Measurements from ENCODE around the gene PDE4D. TPM values are rescaled to one million over a fixed set of nuclear protein-coding genes. Genes with fewer than 3 reads are reported as not detected.

Gene PDE4D
- total RNA-seq, 1 donor from 2014 or later: 6.8 TPM

- DNase-seq (ENCODE audit: low read depth) (no peak), FAIRE-seq (no peak)
- H3K4me3 ChIP-seq (ENCODE audit: low read depth, low read length): no peak overlapping the region
- H3K27me3 ChIP-seq (ENCODE audit: control insufficient read depth, insufficient read depth, low read length): no peaks in the 10 kb centered on the region
- TF ChIP-seq CTCF (IDR thresholded peaks at IDR 0.05; ENCODE audit: insufficient read depth, low read length, severe bottlenecking): no peak
- H3K36me3 ChIP-seq (ENCODE audit: control insufficient read depth, insufficient read depth, low read length): no peaks in the 10 kb centered on the region
These were observed 325.4 kb downstream of the PDE4D start for GRCh38 chr5:59568161-59568560.

- Histone ChIP-seq H3K27me3 (ENCODE audit: control insufficient read depth, insufficient read depth, low read length) (no peaks in the 10 kb centered on the region), H3K4me3 (ENCODE audit: low read depth, low read length) (no peak overlapping the region), H3K36me3 (ENCODE audit: control insufficient read depth, insufficient read depth, low read length) (no peaks in the 10 kb centered on the region)
- DNase-seq (ENCODE audit: low read depth) (no peak), FAIRE-seq (no peak)
- TF ChIP-seq CTCF (IDR thresholded peaks at IDR 0.05; ENCODE audit: insufficient read depth, low read length, severe bottlenecking): no peak
These were observed 328.0 kb downstream of the PDE4D start for GRCh38 chr5:59565551-59565950.

GRCh38 chr5:59564895-59565294, 328.6 kb downstream of the PDE4D start:
- no peak for FAIRE-seq
- no peaks in the 10 kb centered on the region for H3K27me3 ChIP-seq (ENCODE audit: control insufficient read depth, insufficient read depth, low read length)
- no peak for TF ChIP-seq CTCF (IDR thresholded peaks at IDR 0.05; ENCODE audit: insufficient read depth, low read length, severe bottlenecking)
- no peak overlapping the region for H3K4me3 ChIP-seq (ENCODE audit: low read depth, low read length)
- no peak for DNase-seq (ENCODE audit: low read depth)
- H3K36me3 ChIP-seq (ENCODE audit: control insufficient read depth, insufficient read depth, low read length): no peaks in the 10 kb centered on the region

- no peak for TF ChIP-seq CTCF (IDR thresholded peaks at IDR 0.05; ENCODE audit: insufficient read depth, low read length, severe bottlenecking)
- no peak overlapping the region for H3K4me3 ChIP-seq (ENCODE audit: low read depth, low read length)
- H3K27me3 ChIP-seq (ENCODE audit: control insufficient read depth, insufficient read depth, low read length): no peaks in the 10 kb centered on the region
- no peaks in the 10 kb centered on the region for H3K36me3 ChIP-seq (ENCODE audit: control insufficient read depth, insufficient read depth, low read length)
- peak; percentile 43 for FAIRE-seq
- peak; percentile 79 for DNase-seq (ENCODE audit: low read depth)
These were observed 330.7 kb downstream of the PDE4D start for GRCh38 chr5:59562756-59563389.

- FAIRE-seq: no peak
- Histone ChIP-seq H3K27me3 (ENCODE audit: control insufficient read depth, insufficient read depth, low read length) (no peaks in the 10 kb centered on the region), H3K36me3 (ENCODE audit: control insufficient read depth, insufficient read depth, low read length) (no peaks in the 10 kb centered on the region), H3K4me3 (ENCODE audit: low read depth, low read length) (no peak overlapping the region)
- DNase-seq (ENCODE audit: low read depth): no peak
- TF ChIP-seq CTCF (IDR thresholded peaks at IDR 0.05; ENCODE audit: insufficient read depth, low read length, severe bottlenecking): no peak
These were observed 333.0 kb downstream of the PDE4D start for GRCh38 chr5:59560553-59560952.

GRCh38 chr5:59559847-59560246, 333.7 kb downstream of the PDE4D start:
- no peak for TF ChIP-seq CTCF (IDR thresholded peaks at IDR 0.05; ENCODE audit: insufficient read depth, low read length, severe bottlenecking)
- no peaks in the 10 kb centered on the region for H3K27me3 ChIP-seq (ENCODE audit: control insufficient read depth, insufficient read depth, low read length)
- FAIRE-seq (no peak), DNase-seq (ENCODE audit: low read depth) (no peak)
- no peak overlapping the region for H3K4me3 ChIP-seq (ENCODE audit: low read depth, low read length)
- H3K36me3 ChIP-seq (ENCODE audit: control insufficient read depth, insufficient read depth, low read length): no peaks in the 10 kb centered on the region

Data from bronchial epithelial cell (primary cell).